ENCODE measurements around the gene ZMIZ2. TPM values are rescaled to one million over a fixed set of nuclear protein-coding genes. Genes with fewer than 3 reads are reported as not detected.

ZMIZ2 gene
- total and polyA plus RNA-seq, 2 donors (not counting 1 experiment from before 2014, with no cell fraction given) = 254 to 442 TPM

DNA sequence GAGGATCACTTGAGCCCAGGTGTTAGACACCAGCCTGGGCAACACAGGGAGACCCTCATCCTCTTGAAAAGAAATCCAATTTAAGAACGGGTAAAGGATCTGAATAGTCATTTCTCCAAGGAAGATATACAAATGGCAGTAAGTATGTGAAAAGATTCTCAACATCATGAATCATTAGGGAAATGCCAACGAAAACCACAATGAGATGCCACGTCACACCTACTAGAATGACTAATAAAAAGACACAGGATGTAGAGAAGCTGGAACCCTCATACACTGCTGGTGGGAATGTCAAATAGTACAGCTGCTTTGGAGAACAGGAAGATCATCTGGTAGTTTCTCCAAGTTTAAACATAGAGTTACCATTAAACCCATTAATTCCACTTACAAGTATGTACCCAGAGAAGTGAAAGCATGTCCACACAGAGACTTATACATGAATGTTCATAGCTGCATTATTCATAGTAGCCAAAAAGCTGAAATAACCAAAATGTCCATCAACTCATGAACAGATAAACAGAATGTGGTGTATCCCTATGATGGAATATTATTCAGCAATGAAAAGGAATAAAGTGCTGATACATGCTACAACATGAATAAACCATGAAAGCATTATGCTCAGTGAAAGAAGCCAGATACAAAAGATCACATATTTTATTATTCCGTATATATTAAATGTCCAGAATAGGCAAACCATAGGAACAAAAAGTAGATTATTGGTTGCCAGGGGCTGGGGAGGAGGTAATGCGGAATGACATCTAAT lies 13.1 kb upstream of the ZMIZ2 start:
- Mint-ChIP-seq H3K27ac (no peak overlapping the region), H3K9me3 (ENCODE audit: insufficient read depth) (no peaks in the 10 kb centered on the region), H3K27me3 (no peaks in the 10 kb centered on the region), H3K4me3 (no peak overlapping the region), H3K4me1 (peaks cover 9% of the 10 kb centered on the region)
- H3K4me2 ChIP-seq (replicated peaks; ENCODE audit: low read depth, low read length, poor library complexity, severe bottlenecking) = no peak overlapping the region
- H3K4me1 ChIP-seq (ENCODE audit: control insufficient read depth in 2 of 2, insufficient read depth in 2 of 2, low read length in 2 of 2) = peaks cover 0 to 4% of the 10 kb centered on the region in 2 donors
- H4K20me1 ChIP-seq (ENCODE audit: control insufficient read depth, insufficient read depth, low read length, poor library complexity, severe bottlenecking) = no peaks in the 10 kb centered on the region
- WGBS (ENCODE audit: insufficient coverage) = no CpG with 5 or more reads among the region's 5 CpGs
- POLR2A ChIA-PET = interaction anchor here (0.6 kb wide), 1 partner anchor 10 kb away, joined by 6 read pairs; no protein-coding TSS in a partner anchor
- ATAC-seq (ENCODE audit: low read depth) (peak; percentile 54), DNase-seq (no peak)
- no peak overlapping the region for H3K27ac ChIP-seq (ENCODE audit: low read length in 2 of 2)
- H3K36me3 ChIP-seq (replicated peaks in 1 of 2; ENCODE audit: control extremely low read depth in 1 of 2, control insufficient read depth in 1 of 2, extremely low read depth in 1 of 2, insufficient read depth in 2 of 2, low read length in 1 of 2) = no peaks in the 10 kb centered on the region
- TF ChIP-seq, protein P1, sequence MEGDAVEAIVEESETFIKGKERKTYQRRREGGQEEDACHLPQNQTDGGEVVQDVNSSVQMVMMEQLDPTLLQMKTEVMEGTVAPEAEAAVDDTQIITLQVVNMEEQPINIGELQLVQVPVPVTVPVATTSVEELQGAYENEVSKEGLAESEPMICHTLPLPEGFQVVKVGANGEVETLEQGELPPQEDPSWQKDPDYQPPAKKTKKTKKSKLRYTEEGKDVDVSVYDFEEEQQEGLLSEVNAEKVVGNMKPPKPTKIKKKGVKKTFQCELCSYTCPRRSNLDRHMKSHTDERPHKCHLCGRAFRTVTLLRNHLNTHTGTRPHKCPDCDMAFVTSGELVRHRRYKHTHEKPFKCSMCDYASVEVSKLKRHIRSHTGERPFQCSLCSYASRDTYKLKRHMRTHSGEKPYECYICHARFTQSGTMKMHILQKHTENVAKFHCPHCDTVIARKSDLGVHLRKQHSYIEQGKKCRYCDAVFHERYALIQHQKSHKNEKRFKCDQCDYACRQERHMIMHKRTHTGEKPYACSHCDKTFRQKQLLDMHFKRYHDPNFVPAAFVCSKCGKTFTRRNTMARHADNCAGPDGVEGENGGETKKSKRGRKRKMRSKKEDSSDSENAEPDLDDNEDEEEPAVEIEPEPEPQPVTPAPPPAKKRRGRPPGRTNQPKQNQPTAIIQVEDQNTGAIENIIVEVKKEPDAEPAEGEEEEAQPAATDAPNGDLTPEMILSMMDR (IDR thresholded peaks at IDR 0.05) = no peak
- no peak for TF ChIP-seq EZH2 (IDR thresholded peaks at IDR 0.05; ENCODE audit: borderline replicate concordance, insufficient read depth, low read depth, low read length, poor library complexity, severe bottlenecking)
- H3K9me3 ChIP-seq (ENCODE audit: control extremely low read depth in 1 of 3, control insufficient read depth in 2 of 3, insufficient read depth in 1 of 3, low read length in 2 of 3) = no peaks in the 10 kb centered on the region
- no peak overlapping the region for H2AFZ ChIP-seq (ENCODE audit: insufficient read depth, low read depth, low read length, poor library complexity, severe bottlenecking)
- no peaks in the 10 kb centered on the region for H3K79me2 ChIP-seq (ENCODE audit: control insufficient read depth, insufficient read depth, low read length)
- H3K27me3 ChIP-seq (replicated peaks in 1 of 4; ENCODE audit: control extremely low read depth in 1 of 4, control insufficient read depth in 3 of 4, insufficient read depth in 4 of 4, low read length in 3 of 4) = no peaks in the 10 kb centered on the region
- H3K4me3 ChIP-seq (ENCODE audit: control extremely low read depth in 1 of 5, extremely low read depth in 1 of 5, insufficient read depth in 1 of 5, low read depth in 2 of 5, low read length in 4 of 5) = no peak overlapping the region
- intact Hi-C loops (cut with micrococcal nuclease) = loop anchor here (1.0 kb wide), 1 partner anchor 16 kb away; no protein-coding TSS in a partner anchor
- H3K9ac ChIP-seq (ENCODE audit: low read length) = no peak overlapping the region
- CTCF ChIA-PET = interaction anchor here (1.3 kb wide), 1 partner anchor 122 kb away, joined by 3 read pairs; no protein-coding TSS in a partner anchor

DNA sequence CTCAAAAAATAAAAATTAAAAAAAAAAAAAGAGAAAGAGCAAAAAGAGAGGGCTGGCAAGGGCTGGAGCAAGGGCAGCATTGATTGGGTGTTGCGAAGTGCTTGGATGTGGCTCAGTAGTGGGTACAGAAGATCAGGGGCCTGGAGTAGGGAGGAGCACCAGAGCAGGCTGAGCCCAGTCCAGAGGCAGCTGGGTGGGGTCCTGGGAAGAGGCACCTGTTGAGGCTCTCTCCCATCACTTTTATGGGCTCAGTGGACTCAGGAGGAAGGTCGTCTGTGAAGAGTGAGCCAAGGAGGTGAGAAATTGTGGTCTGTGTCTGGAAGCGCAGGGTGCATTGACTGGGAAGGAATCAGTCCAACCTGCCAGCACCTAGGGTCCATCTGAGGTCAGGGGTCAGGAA lies 11.8 kb upstream of the ZMIZ2 start:
- intact Hi-C loops (cut with micrococcal nuclease) = no loop called here
- no peak for TF ChIP-seq EZH2 (IDR thresholded peaks at IDR 0.05; ENCODE audit: borderline replicate concordance, insufficient read depth, low read depth, low read length, poor library complexity, severe bottlenecking)
- TF ChIP-seq, protein P1 (IDR thresholded peaks at IDR 0.05) = no peak
- Histone ChIP-seq H3K9ac (ENCODE audit: low read length) (no peak overlapping the region), H2AFZ (ENCODE audit: insufficient read depth, low read depth, low read length, poor library complexity, severe bottlenecking) (no peak overlapping the region), H3K4me3 (ENCODE audit: control extremely low read depth in 1 of 5, extremely low read depth in 1 of 5, insufficient read depth in 1 of 5, low read depth in 2 of 5, low read length in 4 of 5) (no peak overlapping the region), H3K79me2 (ENCODE audit: control insufficient read depth, insufficient read depth, low read length) (no peaks in the 10 kb centered on the region), H3K27ac (ENCODE audit: low read length in 2 of 2) (no peak overlapping the region), H3K4me2 (replicated peaks; ENCODE audit: low read depth, low read length, poor library complexity, severe bottlenecking) (no peak overlapping the region), H3K9me3 (ENCODE audit: control extremely low read depth in 1 of 3, control insufficient read depth in 2 of 3, insufficient read depth in 1 of 3, low read length in 2 of 3) (no peaks in the 10 kb centered on the region), H4K20me1 (ENCODE audit: control insufficient read depth, insufficient read depth, low read length, poor library complexity, severe bottlenecking) (no peaks in the 10 kb centered on the region), H3K4me1 (ENCODE audit: control insufficient read depth in 2 of 2, insufficient read depth in 2 of 2, low read length in 2 of 2) (peaks cover 0 to 4% of the 10 kb centered on the region in 2 donors), H3K36me3 (replicated peaks in 1 of 2; ENCODE audit: control extremely low read depth in 1 of 2, control insufficient read depth in 1 of 2, extremely low read depth in 1 of 2, insufficient read depth in 2 of 2, low read length in 1 of 2) (no peaks in the 10 kb centered on the region), H3K27me3 (replicated peaks in 1 of 4; ENCODE audit: control extremely low read depth in 1 of 4, control insufficient read depth in 3 of 4, insufficient read depth in 4 of 4, low read length in 3 of 4) (no peaks in the 10 kb centered on the region)
- Mint-ChIP-seq H3K4me3 (no peak overlapping the region), H3K27ac (no peak overlapping the region), H3K4me1 (peaks cover 9% of the 10 kb centered on the region), H3K9me3 (ENCODE audit: insufficient read depth) (no peaks in the 10 kb centered on the region), H3K27me3 (no peaks in the 10 kb centered on the region)
- ATAC-seq (ENCODE audit: low read depth) = no peak
- ChIA-PET POLR2A (no interaction called here), CTCF (no interaction called here)
- DNase-seq = no peak
- 92% methylated on average over 3 of the region's 3 CpGs for WGBS (ENCODE audit: insufficient coverage)
